DND-41 (cell line): ENCODE results near the gene MARK4.

ENCODE experiments used
- ATAC-seq: fragments of 200-7000 bp; cut with Tn5 transposase; 3 replicates; pipeline ENCODE4 v1.9.1; 2021; ENCODE audit warnings: low read depth; ENCODE audit not compliant: insufficient read depth
- DNase-seq: peaks from one replicate; pipeline ENCODE4 v3.0.0-alpha.2; 2020
- H2AFZ ChIP-seq: 2 replicates; pipeline ENCODE4 v1.6.0; 2012; ENCODE audit warnings: low read depth, low read length
- H3K27ac ChIP-seq: 2 replicates; pipeline ENCODE4 v1.5.1; 2012; ENCODE audit warnings: low read length, inconsistent platforms
- H3K27me3 ChIP-seq: fragments of 200-600 bp; sonication (generic); 2 replicates; pipeline ENCODE4 v1.6.0; 2012; ENCODE audit warnings: low read length, mild to moderate bottlenecking, inconsistent platforms; ENCODE audit not compliant: insufficient read depth, poor library complexity
- H3K36me3 ChIP-seq: 2 replicates; pipeline ENCODE4 v1.5.1; 2012; ENCODE audit warnings: low read length, inconsistent platforms; ENCODE audit not compliant: insufficient read depth
- H3K4me1 ChIP-seq: 2 replicates; pipeline ENCODE4 v1.5.1; 2012; ENCODE audit warnings: mild to moderate bottlenecking, low read length; ENCODE audit not compliant: insufficient read depth
- H3K4me2 ChIP-seq: 2 replicates; pipeline ENCODE4 v1.6.0; 2012; ENCODE audit warnings: mild to moderate bottlenecking, moderate library complexity, low read length, inconsistent platforms; ENCODE audit not compliant: insufficient read depth
- H3K4me3 ChIP-seq, 2 experiments: fragments of 200-600 bp in 1 of 2; shearing (Covaris generic) in 1 of 2; 2 replicates each; pipeline ENCODE4 v1.5.1; 2012 to 2016; ENCODE audit warnings: inconsistent platforms in 2 of 2, low read length in 2 of 2, mild to moderate bottlenecking in 2 of 2, low read depth in 1 of 2, moderate library complexity in 1 of 2
- H3K79me2 ChIP-seq: 2 replicates; pipeline ENCODE4 v1.6.0; 2012; ENCODE audit warnings: low read length, inconsistent platforms; ENCODE audit not compliant: insufficient read depth
- H3K9ac ChIP-seq: 2 replicates; pipeline ENCODE4 v1.6.0; 2012; ENCODE audit warnings: low read depth, mild to moderate bottlenecking, inconsistent platforms, low read length, moderate library complexity
- H3K9me3 ChIP-seq: 2 replicates; pipeline ENCODE4 v1.5.1; 2012; ENCODE audit warnings: low read length, moderate library complexity, mild to moderate bottlenecking, inconsistent platforms; ENCODE audit not compliant: insufficient read depth, severe bottlenecking
- H4K20me1 ChIP-seq: 2 replicates; pipeline ENCODE4 v1.6.0; 2012; ENCODE audit warnings: low read length; ENCODE audit not compliant: insufficient read depth
- EZH2 ChIP-seq: IDR thresholded peaks from 3 replicates; pipeline ENCODE4 v1.6.1; 2012; ENCODE audit warnings: borderline replicate concordance, low read depth, mild to moderate bottlenecking, moderate library complexity, low read length, inconsistent platforms; ENCODE audit not compliant: severe bottlenecking
- TF ChIP-seq, protein P1 (sequence below): IDR thresholded peaks from 2 replicates; pipeline ENCODE4 v1.5.1; 2012; ENCODE audit warnings: borderline replicate concordance, low read length, moderate library complexity, mild to moderate bottlenecking; ENCODE audit not compliant: poor library complexity, severe bottlenecking; ENCODE audit errors: extremely low read depth

MARK4 gene

DNA sequence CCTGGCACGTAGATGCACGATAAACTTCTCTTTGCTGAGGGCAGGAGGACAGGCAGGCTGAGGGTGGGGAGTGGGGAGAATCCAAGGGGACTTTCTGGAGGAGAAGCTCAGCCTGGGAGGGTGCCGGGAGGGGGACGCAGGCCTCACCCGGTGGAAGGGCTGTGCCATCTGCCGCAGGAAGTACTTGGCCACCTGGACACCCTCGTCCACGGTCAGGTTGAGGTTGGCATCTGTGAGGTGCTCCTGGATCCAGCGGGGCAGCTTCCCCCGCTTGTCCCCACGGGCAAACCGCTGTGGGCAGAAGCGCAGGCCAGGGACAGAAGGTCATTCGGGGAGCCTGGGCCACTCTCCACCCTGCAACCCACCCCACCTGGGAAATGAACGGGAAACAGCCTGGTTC is 101.0 kb downstream of the MARK4 start:
- Histone ChIP-seq H3K79me2 (no peaks in the 10 kb centered on the region), H3K27me3 (no peaks in the 10 kb centered on the region), H3K4me3 (no peak overlapping the region), H3K9ac (no peak overlapping the region), H4K20me1 (no peaks in the 10 kb centered on the region), H3K9me3 (no peaks in the 10 kb centered on the region), H3K36me3 (peaks cover 63% of the 10 kb centered on the region), H2AFZ (no peak overlapping the region), H3K27ac (no peak overlapping the region), H3K4me1 (no peaks in the 10 kb centered on the region), H3K4me2 (no peak overlapping the region)
- no peak for ATAC-seq
- TF ChIP-seq EZH2 = no peak
- TF ChIP-seq, protein P1, sequence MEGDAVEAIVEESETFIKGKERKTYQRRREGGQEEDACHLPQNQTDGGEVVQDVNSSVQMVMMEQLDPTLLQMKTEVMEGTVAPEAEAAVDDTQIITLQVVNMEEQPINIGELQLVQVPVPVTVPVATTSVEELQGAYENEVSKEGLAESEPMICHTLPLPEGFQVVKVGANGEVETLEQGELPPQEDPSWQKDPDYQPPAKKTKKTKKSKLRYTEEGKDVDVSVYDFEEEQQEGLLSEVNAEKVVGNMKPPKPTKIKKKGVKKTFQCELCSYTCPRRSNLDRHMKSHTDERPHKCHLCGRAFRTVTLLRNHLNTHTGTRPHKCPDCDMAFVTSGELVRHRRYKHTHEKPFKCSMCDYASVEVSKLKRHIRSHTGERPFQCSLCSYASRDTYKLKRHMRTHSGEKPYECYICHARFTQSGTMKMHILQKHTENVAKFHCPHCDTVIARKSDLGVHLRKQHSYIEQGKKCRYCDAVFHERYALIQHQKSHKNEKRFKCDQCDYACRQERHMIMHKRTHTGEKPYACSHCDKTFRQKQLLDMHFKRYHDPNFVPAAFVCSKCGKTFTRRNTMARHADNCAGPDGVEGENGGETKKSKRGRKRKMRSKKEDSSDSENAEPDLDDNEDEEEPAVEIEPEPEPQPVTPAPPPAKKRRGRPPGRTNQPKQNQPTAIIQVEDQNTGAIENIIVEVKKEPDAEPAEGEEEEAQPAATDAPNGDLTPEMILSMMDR = no peak
- DNase-seq = no peak

GRCh38 chr19:45352471-45352870 is 101.4 kb downstream of the MARK4 start:
- Histone ChIP-seq H4K20me1 (0 out of 2 replicates have a peak, but pooled peaks cover 3% of the 10 kb centered on the region), H3K36me3 (peaks cover 67% of the 10 kb centered on the region), H3K27me3 (no peaks in the 10 kb centered on the region), H3K9ac (no peak overlapping the region), H3K79me2 (no peaks in the 10 kb centered on the region), H3K4me1 (no peaks in the 10 kb centered on the region), H2AFZ (no peak overlapping the region), H3K4me3 (no peak overlapping the region), H3K9me3 (no peaks in the 10 kb centered on the region), H3K27ac (no peak overlapping the region), H3K4me2 (no peak overlapping the region)
- no peak for ATAC-seq
- no peak for DNase-seq
- TF ChIP-seq, protein P1 = no peak
- no peak for TF ChIP-seq EZH2

- Histone ChIP-seq H3K4me3 (no peak overlapping the region), H3K79me2 (no peaks in the 10 kb centered on the region), H3K9me3 (no peaks in the 10 kb centered on the region), H2AFZ (no peak overlapping the region), H4K20me1 (0 out of 2 replicates have a peak, but pooled peaks cover 3% of the 10 kb centered on the region), H3K4me2 (no peak overlapping the region), H3K27ac (no peak overlapping the region), H3K4me1 (no peaks in the 10 kb centered on the region), H3K9ac (no peak overlapping the region), H3K27me3 (no peaks in the 10 kb centered on the region), H3K36me3 (peaks cover 71% of the 10 kb centered on the region)
- DNase-seq (no peak), ATAC-seq (no peak)
- TF ChIP-seq, protein P1 = no peak
- no peak for TF ChIP-seq EZH2
Measured at GRCh38 chr19:45352914-45353796, 102.1 kb downstream of the MARK4 start.
